Osteoblast (primary cell): Measurements from ENCODE around the gene MMP23B. TPM values are rescaled to one million over a fixed set of nuclear protein-coding genes. Genes with fewer than 3 reads are reported as not detected.

ENCODE experiments used
- DNase-seq: peaks from one replicate; pipeline ENCODE4 v3.0.0; 2011; ENCODE audit warnings: low spot score, mixed read lengths; ENCODE audit not compliant: insufficient read length; ENCODE audit errors: missing footprints
- H2AFZ ChIP-seq: 2 replicates; pipeline ENCODE4 v1.6.0; 2011; ENCODE audit warnings: mild to moderate bottlenecking, low read length
- H3K27ac ChIP-seq: 2 replicates; pipeline ENCODE4 v1.5.1; 2011; ENCODE audit warnings: mild to moderate bottlenecking, low read depth, low read length, moderate library complexity
- H3K27me3 ChIP-seq: 2 replicates; pipeline ENCODE4 v1.6.0; 2012; ENCODE audit warnings: mild to moderate bottlenecking, control low read depth, inconsistent platforms, low read length, moderate library complexity; ENCODE audit not compliant: insufficient read depth
- H3K36me3 ChIP-seq: 2 replicates; pipeline ENCODE4 v1.5.1; 2011; ENCODE audit warnings: mild to moderate bottlenecking, low read length, control low read depth, moderate library complexity; ENCODE audit not compliant: insufficient read depth
- H3K4me1 ChIP-seq: 2 replicates; pipeline ENCODE4 v1.5.1; 2011; ENCODE audit warnings: mild to moderate bottlenecking, low read length, control low read depth, moderate library complexity; ENCODE audit not compliant: insufficient read depth
- H3K4me2 ChIP-seq: 2 replicates; pipeline ENCODE4 v1.6.0; 2011; ENCODE audit warnings: mild to moderate bottlenecking, low read length; ENCODE audit not compliant: insufficient read depth
- H3K4me3 ChIP-seq: fragments of 200-600 bp; sonication (generic); 3 replicates; pipeline ENCODE4 v1.5.1; 2012; ENCODE audit warnings: mild to moderate bottlenecking, low read length, inconsistent platforms; ENCODE audit not compliant: insufficient read depth
- H3K79me2 ChIP-seq: 2 replicates; pipeline ENCODE4 v1.6.0; 2012; ENCODE audit warnings: mild to moderate bottlenecking, low read length, control low read depth, inconsistent platforms; ENCODE audit not compliant: insufficient read depth
- H3K9me3 ChIP-seq: 2 replicates; pipeline ENCODE4 v1.5.1; 2011; ENCODE audit warnings: low read depth, low read length, control low read depth
- H4K20me1 ChIP-seq: 2 replicates; pipeline ENCODE4 v1.6.0; 2012; ENCODE audit warnings: mild to moderate bottlenecking, low read length, control low read depth; ENCODE audit not compliant: insufficient read depth
- total RNA-seq: library from RNA; depleted of rRNA; stranded (reverse); fragments of >200 nt; gene quantifications from 2 replicates; pipeline ENCODE4 v1.2.3, GENCODE V29; 2012
- TF ChIP-seq, protein P1 (sequence below): IDR thresholded peaks from 2 replicates; pipeline ENCODE4 v1.5.1; 2011; ENCODE audit warnings: mild to moderate bottlenecking, low read depth, low read length, moderate library complexity; ENCODE audit errors: extremely low read depth

Gene MMP23B
- total RNA-seq, 1 donor = 1.1 TPM

DNA sequence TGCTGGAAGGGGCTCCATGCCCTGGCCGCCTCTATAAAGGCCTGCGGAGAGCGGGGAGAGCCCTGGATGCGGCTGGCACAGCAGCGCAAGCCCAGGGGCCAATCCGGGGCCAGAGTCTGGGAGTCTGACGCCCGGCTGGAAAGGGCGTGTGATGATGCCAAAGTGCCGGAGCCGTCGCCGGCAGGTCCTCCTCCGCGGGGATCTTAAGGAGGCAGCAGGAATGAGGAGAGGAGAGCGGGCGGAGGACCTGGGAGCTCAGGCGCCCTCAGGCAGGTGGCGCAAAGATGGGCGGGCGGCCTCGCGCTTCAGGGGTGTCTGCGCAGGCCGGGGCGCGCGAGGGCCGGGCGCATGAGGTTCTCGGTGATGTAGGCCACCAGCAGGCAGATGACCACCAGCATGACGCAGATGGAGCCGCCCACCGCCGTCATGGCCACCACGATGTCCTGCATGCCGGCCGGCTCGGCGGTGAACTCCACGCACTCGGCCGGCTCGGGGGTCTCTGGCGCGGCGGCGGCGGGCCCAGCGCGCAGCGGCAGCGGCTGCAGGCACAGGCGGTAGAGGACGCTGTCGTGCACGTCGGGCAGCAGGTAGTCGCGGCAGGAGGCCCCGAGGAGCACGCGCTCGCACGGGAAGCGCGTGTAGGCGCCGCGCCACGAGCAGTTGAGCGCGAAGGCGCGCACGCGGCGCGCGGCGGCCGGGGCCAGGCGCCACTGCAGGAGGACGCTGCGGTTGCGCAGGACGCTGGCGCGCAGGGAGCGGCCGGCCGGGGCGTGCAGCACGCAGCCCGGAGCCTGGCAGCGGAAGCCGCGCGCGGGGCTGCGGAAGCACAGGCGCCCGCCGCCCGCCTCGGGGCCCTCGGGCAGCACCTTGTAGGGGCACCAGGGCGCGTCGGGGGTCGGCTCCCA is 32.7 kb upstream of the MMP23B start:
- Histone ChIP-seq H2AFZ (no peak overlapping the region), H3K27me3 (peaks cover 52% of the 10 kb centered on the region), H3K4me3 (no peak overlapping the region), H4K20me1 (peaks cover 4% of the 10 kb centered on the region), H3K79me2 (no peaks in the 10 kb centered on the region), H3K4me1 (no peaks in the 10 kb centered on the region), H3K4me2 (no peak overlapping the region), H3K36me3 (no peaks in the 10 kb centered on the region), H3K27ac (no peak overlapping the region), H3K9me3 (no peaks in the 10 kb centered on the region)
- TF ChIP-seq, protein P1, sequence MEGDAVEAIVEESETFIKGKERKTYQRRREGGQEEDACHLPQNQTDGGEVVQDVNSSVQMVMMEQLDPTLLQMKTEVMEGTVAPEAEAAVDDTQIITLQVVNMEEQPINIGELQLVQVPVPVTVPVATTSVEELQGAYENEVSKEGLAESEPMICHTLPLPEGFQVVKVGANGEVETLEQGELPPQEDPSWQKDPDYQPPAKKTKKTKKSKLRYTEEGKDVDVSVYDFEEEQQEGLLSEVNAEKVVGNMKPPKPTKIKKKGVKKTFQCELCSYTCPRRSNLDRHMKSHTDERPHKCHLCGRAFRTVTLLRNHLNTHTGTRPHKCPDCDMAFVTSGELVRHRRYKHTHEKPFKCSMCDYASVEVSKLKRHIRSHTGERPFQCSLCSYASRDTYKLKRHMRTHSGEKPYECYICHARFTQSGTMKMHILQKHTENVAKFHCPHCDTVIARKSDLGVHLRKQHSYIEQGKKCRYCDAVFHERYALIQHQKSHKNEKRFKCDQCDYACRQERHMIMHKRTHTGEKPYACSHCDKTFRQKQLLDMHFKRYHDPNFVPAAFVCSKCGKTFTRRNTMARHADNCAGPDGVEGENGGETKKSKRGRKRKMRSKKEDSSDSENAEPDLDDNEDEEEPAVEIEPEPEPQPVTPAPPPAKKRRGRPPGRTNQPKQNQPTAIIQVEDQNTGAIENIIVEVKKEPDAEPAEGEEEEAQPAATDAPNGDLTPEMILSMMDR = no peak
- peak; percentile 98 for DNase-seq

DNA sequence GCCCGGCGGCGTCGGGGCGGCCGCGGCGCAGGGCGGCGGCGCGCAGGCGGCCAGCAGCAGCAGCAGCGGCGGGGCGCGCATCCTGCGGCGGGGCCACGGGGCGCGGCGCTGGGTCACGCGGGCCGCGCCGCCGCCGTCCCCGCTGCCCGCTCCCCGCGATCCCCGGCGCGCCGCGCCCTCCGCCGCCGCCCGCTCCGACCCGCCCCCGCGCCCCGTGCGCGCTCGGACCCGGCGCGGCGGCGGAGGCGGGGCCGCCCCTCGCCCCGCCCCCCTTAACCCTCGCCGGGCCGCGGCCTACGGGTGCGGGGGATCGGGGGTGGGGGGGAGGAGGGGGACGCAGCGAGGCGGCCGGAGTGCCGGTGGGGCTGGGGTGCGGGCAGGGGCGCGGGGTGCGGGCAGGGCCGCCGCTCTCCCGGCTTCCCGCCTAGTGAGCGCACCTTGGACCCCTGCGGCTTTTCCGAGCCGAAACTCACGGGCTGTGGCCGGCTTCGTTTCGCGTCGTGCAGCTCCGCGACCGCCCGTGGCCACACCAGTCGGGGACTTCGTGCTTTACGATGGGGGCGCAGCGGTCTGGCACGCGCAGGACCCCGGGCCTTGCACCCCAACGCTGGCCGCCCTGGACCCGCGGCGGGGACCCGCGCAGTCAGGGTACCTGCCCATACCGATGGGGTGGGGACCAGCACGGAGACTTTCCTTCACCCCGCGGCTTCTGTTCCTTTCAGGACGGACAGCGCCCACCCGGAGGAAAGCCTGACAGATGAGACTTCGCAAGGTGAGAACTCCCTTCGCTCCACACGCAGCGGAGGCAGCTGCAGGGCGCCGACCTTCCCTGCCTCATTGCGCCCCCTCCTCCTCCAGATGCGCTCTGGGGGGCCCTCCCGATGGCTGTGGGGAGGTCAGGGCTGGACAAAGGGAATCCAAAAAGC is 31.8 kb upstream of the MMP23B start, which contains the start of gene FNDC10:
TSS of gene FNDC10 (minus strand) at position 201 of the 926 bp plus-strand sequence. CDS start at position 81, 120 bp downstream.
- Histone ChIP-seq H4K20me1 (peaks cover 4% of the 10 kb centered on the region), H3K36me3 (no peaks in the 10 kb centered on the region), H3K4me2 (no peak within 1 kb of the TSS), H3K27me3 (peaks cover 52% of the 10 kb centered on the region), H3K4me3 (no peak within 1 kb of the TSS), H3K27ac (no peak within 1 kb of the TSS), H3K9me3 (no peaks in the 10 kb centered on the region), H3K79me2 (no peaks in the 10 kb centered on the region), H2AFZ (no peak within 1 kb of the TSS), H3K4me1 (no peaks in the 10 kb centered on the region)
- TF ChIP-seq, protein P1 = no peak
- DNase-seq = peak; percentile 91

DNA sequence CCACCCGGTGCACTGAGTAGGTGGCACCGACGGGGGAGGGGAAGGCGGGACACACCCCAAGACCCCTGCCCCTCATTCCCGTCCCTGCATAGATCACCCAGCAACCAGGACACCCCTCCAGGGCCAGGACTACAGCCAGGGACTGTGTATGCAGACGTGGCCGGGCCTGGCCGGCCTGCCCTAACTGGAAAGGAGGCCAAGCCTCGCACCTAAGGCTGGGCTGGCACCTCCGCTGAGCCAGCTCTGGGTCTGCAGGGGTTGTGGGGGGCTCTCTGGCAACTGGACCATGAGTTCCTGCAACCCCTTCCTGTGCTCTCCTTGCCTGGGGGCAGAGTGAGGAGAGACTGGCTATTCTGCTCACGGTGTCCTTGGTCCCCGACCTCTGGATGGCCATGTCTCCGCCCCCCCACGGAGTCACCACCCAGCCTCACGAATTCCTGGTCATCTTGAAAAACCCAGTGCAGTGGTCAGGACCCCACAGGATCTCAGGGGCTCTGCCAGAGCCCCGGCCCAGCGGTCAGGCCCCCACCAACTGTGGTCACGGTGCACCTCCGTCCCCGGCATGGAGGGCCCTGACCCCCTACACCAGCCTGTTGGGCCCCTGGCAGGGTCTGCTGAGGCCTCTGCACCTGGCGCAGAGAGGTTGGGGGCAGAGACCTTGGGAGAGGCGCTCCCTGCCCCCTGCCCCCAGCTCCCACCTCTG is 31.0 kb upstream of the MMP23B start:
- Histone ChIP-seq H3K4me3 (no peak overlapping the region), H4K20me1 (peaks cover 4% of the 10 kb centered on the region), H3K27ac (no peak overlapping the region), H3K4me1 (no peaks in the 10 kb centered on the region), H3K9me3 (no peaks in the 10 kb centered on the region), H3K4me2 (no peak overlapping the region), H3K36me3 (no peaks in the 10 kb centered on the region), H3K79me2 (no peaks in the 10 kb centered on the region), H3K27me3 (peaks cover 48% of the 10 kb centered on the region), H2AFZ (no peak overlapping the region)
- TF ChIP-seq, protein P1 = no peak
- peak; percentile 84 for DNase-seq
